ENCODE data around the gene ROR1. TPM values are rescaled to one million over a fixed set of nuclear protein-coding genes. Genes with fewer than 3 reads are reported as not detected.
A peak's percentile ranks its signal among the peaks of the same experiment; 100 is the strongest.

The ROR1 gene
- total and polyA plus RNA-seq, 10 of the 15 experiments (the other 5 are each of a cell fraction or from before 2014, with no cell fraction given), result 0.02 to 0.08 (median 0.05) TPM; not detected in 6

DNA sequence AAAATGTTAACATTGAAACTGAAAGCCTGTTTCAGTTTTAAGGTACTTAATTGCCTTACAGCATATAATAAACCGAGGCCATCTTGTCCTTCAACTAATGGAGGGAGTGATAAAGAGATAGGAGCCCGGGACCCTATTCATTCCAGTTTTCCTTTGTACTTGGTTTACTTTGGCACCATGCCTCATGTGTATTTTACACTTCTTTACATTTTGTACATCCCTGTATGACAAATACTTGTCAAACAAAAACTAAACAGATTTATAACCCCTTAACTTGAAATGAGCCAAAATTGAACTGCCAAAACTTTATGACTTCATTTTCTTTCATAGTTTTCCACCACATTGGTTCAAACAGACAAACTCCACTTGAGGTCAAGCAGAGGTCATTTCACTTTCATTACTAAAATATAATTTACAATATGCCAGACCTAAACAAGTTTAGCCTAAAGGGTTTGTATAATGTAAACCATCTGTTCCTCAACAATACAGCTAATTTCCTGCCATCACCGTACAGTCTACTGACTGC lies 398.7 kb downstream of the ROR1 start:
- ChIA-PET SMC1A (ENCODE audit: uncharacterized antibody, unreplicated experiment) (interaction anchor here (0.6 to 2.2 kb wide), 6 partner anchors 11 to 841 kb away, joined by 3 to 7 read pairs (median 3); no protein-coding TSS in a partner anchor), POLR2A (interaction anchor here (1.9 kb wide), 1 partner anchor 22 kb away, joined by 6 read pairs; no protein-coding TSS in a partner anchor), CTCF (interaction anchor here (0.9 to 1.4 kb wide), 2 partner anchors 9 to 22 kb away, joined by 4 to 5 read pairs; no protein-coding TSS in a partner anchor), RAD21 (ENCODE audit: unreplicated experiment) (interaction anchor here (0.7 to 1.2 kb wide), 3 partner anchors 10 to 22 kb away, joined by 3 to 4 read pairs (median 3); no protein-coding TSS in a partner anchor)
- Histone ChIP-seq H2AFZ (ENCODE audit: control insufficient read depth, low read depth, low read length) (peak overlapping the region; percentile 60), H3K4me3 (no peak overlapping the region), H3K36me3 (ENCODE audit: control insufficient read depth in 2 of 2, insufficient read depth in 2 of 2, low read length in 1 of 2) (no peaks in the 10 kb centered on the region), H3K79me2 (ENCODE audit: control insufficient read depth, insufficient read depth, low read length) (no peaks in the 10 kb centered on the region), H3K9ac (ENCODE audit: control insufficient read depth, insufficient read depth, low read length) (no peak overlapping the region; the same call in 1 of the 2 replicates), H3K9me3 (replicated peaks; ENCODE audit: control insufficient read depth, insufficient read depth, low read length) (no peaks in the 10 kb centered on the region; the same call in 2 of the 3 replicates), H3K27me3 (replicated peaks in 1 of 2; ENCODE audit: control insufficient read depth in 2 of 2, insufficient read depth in 2 of 2, low read length in 1 of 2) (no peaks in the 10 kb centered on the region), H3K4me2 (ENCODE audit: control insufficient read depth, insufficient read depth) (peak overlapping the region; percentile 31), H4K20me1 (ENCODE audit: control insufficient read depth, insufficient read depth) (no peaks in the 10 kb centered on the region), H3K4me1 (ENCODE audit: control insufficient read depth, insufficient read depth, low read length) (peaks cover 14% of the 10 kb centered on the region), H3K27ac (ENCODE audit: control insufficient read depth, insufficient read depth) (peak overlapping the region; percentile 54; the same call in 1 of the 2 replicates)
- ATAC-seq (peak; percentile 86), DNase-seq (ENCODE audit: low read depth, low spot score) (no peak), FAIRE-seq (no peak)
- in situ Hi-C loops (cut with MboI) (no loop called here), intact Hi-C loops (cut with micrococcal nuclease; ENCODE audit: unreplicated experiment) (loop anchor here (2.0 to 5.0 kb wide), 2 partner anchors 50 to 70 kb away; no protein-coding TSS in a partner anchor)
- BruUV-seq (replicated peaks), result no TSS peak
- WGBS (ENCODE audit: insufficient coverage, insufficient replicate concordance, low lambda C conversion rate, missing lambda C conversion rate), result 3% methylated on average over 3 of the region's 3 CpGs
- TF ChIP-seq RUNX3 (IDR thresholded peaks at IDR 0.05; ENCODE audit: low read length) (peak; percentile 59; the same call in 1 of the 2 replicates), TCF7 (IDR thresholded peaks at IDR 0.05; ENCODE audit: borderline replicate concordance) (peak; percentile 19; the same call in 1 of the 2 replicates), YY1 (IDR thresholded peaks at IDR 0.05; ENCODE audit: low read depth, low read length) (peak; percentile 67; the same call in 1 of the 2 replicates), RB1 (IDR thresholded peaks at IDR 0.05; ENCODE audit: borderline replicate concordance) (no peak), NFIC (IDR thresholded peaks at IDR 0.05; ENCODE audit: low read depth, low read length) (peak; percentile 58), POLR2A (IDR thresholded peaks at IDR 0.05; ENCODE audit: low read depth, low read length) (no peak), CEBPB (IDR thresholded peaks at IDR 0.05; ENCODE audit: borderline replicate concordance in 1 of 2, low read depth in 2 of 2, low read length in 2 of 2) (0 out of 4 replicates have a peak, but pooled peaks of 1 of the 2 experiments have one; percentile 39), ATF7 (IDR thresholded peaks at IDR 0.05; ENCODE audit: low read depth) (0 out of 2 replicates have a peak, but pooled peaks have one; percentile 37), TCF12 (IDR thresholded peaks at IDR 0.05; ENCODE audit: low read depth, low read length) (no peak), JUNB (IDR thresholded peaks at IDR 0.05) (peak; percentile 10; the same call in 1 of the 2 replicates)
- TF ChIP-seq, protein P1, sequence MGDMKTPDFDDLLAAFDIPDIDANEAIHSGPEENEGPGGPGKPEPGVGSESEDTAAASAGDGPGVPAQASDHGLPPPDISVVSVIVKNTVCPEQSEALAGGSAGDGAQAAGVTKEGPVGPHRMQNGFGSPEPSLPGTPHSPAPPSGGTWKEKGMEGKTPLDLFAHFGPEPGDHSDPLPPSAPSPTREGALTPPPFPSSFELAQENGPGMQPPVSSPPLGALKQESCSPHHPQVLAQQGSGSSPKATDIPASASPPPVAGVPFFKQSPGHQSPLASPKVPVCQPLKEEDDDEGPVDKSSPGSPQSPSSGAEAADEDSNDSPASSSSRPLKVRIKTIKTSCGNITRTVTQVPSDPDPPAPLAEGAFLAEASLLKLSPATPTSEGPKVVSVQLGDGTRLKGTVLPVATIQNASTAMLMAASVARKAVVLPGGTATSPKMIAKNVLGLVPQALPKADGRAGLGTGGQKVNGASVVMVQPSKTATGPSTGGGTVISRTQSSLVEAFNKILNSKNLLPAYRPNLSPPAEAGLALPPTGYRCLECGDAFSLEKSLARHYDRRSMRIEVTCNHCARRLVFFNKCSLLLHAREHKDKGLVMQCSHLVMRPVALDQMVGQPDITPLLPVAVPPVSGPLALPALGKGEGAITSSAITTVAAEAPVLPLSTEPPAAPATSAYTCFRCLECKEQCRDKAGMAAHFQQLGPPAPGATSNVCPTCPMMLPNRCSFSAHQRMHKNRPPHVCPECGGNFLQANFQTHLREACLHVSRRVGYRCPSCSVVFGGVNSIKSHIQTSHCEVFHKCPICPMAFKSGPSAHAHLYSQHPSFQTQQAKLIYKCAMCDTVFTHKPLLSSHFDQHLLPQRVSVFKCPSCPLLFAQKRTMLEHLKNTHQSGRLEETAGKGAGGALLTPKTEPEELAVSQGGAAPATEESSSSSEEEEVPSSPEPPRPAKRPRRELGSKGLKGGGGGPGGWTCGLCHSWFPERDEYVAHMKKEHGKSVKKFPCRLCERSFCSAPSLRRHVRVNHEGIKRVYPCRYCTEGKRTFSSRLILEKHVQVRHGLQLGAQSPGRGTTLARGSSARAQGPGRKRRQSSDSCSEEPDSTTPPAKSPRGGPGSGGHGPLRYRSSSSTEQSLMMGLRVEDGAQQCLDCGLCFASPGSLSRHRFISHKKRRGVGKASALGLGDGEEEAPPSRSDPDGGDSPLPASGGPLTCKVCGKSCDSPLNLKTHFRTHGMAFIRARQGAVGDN (IDR thresholded peaks at IDR 0.05), result 0 out of 2 replicates have a peak, but pooled peaks have one; percentile 17
- TF ChIP-seq, protein P2, sequence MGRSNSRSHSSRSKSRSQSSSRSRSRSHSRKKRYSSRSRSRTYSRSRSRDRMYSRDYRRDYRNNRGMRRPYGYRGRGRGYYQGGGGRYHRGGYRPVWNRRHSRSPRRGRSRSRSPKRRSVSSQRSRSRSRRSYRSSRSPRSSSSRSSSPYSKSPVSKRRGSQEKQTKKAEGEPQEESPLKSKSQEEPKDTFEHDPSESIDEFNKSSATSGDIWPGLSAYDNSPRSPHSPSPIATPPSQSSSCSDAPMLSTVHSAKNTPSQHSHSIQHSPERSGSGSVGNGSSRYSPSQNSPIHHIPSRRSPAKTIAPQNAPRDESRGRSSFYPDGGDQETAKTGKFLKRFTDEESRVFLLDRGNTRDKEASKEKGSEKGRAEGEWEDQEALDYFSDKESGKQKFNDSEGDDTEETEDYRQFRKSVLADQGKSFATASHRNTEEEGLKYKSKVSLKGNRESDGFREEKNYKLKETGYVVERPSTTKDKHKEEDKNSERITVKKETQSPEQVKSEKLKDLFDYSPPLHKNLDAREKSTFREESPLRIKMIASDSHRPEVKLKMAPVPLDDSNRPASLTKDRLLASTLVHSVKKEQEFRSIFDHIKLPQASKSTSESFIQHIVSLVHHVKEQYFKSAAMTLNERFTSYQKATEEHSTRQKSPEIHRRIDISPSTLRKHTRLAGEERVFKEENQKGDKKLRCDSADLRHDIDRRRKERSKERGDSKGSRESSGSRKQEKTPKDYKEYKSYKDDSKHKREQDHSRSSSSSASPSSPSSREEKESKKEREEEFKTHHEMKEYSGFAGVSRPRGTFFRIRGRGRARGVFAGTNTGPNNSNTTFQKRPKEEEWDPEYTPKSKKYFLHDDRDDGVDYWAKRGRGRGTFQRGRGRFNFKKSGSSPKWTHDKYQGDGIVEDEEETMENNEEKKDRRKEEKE (IDR thresholded peaks at IDR 0.05), result no peak
- TF ChIP-seq, protein P3, sequence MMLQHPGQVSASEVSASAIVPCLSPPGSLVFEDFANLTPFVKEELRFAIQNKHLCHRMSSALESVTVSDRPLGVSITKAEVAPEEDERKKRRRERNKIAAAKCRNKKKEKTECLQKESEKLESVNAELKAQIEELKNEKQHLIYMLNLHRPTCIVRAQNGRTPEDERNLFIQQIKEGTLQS (IDR thresholded peaks at IDR 0.05; ENCODE audit: borderline replicate concordance, extremely low read depth, low read depth, low read length), result no peak
